DMS 273 treated with DMSO at 0.1 percent for 48 hours (cell line): ENCODE results near the gene TRPM2.
"Not testable (repeated sequence)": the region's sequence is repeated elsewhere in the genome, so short reads cannot be mapped to it uniquely, and the experiment has no call there.

Source experiments
- DNase-seq: peaks from one replicate; lab custom pipeline; 2025; lab: John Stamatoyannopoulos, UW

The TRPM2 gene

GRCh38 chr21:44462086-44462833 is 108.8 kb downstream of the TRPM2 start:
- no peak for DNase-seq

DNA sequence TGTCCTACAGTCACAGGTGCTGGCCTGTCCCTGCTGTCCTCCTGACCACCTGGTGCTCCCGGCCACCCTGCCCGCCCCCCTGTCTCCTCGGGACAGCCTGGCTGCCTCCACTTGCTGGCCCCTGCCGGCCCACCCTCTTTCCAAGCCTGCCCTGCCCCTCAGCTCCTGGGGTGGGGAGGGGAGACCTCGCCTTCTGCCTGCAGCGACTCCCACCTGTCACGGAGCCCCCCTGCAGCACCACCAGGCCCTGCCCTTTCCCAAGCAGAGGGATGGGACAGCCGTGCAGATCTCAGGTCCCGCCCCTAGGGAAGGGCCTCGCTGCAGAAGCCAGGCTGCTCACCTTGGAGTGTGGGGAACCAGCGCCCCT is 109.4 kb downstream of the TRPM2 start:
- no peak for DNase-seq

GRCh38 chr21:44463724-44464123 is 110.3 kb downstream of the TRPM2 start:
- no peak for DNase-seq

GRCh38 chr21:44464351-44464750 is 110.9 kb downstream of the TRPM2 start:
- no peak for DNase-seq

DNA sequence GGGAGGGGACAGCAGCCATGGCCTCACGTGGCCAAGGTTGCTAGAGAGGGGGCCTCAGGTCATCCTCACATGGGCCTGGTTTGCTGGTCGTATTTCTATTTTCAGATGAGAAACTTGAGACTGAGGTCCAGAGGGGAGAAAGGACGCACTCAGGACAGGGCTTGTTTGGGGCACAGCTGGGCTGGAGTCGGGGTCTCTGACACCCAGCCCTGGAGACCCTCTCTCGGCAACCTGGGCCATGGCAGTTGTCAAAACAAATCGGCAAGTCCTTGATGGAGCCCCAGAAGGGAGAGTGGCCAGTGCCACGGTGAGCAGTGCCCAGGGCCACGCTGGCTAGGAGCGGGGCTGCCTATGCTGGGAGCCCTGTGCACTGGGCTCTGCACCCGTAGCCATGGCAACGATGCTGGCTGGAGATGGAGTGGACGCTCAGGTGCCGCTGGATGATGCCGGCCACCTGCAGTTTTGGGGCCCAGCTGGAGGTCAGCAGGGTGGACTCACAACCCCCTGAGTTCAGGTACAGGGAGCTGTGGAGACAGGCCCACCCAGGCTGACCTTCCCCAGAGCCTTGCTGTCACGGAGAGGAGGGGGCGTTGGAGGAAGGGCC is 113.0 kb downstream of the TRPM2 start:
- DNase-seq: no peak

DNA sequence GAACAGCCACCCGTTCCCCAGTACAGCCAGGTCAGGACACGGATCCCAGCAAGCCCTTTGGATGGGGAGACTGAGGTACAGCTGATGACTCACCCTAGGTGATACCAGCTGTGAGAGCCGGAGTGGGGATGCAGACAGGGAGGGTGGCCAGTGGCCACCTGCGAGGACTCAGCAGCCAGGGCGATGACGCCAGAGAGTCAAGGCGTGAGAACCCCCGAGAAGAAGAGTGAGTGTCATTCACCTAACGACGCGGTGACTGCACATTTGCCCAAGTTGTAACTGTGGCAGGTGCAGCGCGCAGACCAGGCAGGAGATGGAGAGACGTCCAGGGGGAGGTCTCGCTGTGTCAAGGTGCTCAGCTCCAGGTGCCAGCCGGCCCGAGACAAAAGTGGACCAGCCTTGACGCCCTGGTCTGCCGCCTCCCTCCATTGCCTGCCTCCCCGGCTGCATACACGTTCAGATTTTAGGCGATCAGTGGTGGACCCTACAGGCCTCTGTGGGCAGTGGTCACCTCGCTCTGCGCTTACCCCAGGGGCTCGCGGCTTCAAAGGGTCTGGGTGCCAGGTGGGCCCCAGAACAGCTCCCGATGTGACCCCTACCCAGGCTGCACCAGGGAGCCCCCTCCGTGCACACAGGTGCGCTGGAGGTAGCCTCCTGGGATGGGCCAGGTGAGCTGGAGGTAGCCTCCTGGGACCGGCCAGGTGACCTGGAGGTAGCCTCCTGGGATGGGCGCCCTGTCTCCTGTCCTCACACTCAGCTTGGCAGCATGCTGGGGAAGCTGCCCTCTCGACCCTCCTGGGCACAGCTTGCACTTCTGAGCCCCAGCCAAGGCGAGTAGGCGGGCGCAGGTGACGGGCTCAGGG is 113.8 kb downstream of the TRPM2 start:
- DNase-seq: no peak

DNA sequence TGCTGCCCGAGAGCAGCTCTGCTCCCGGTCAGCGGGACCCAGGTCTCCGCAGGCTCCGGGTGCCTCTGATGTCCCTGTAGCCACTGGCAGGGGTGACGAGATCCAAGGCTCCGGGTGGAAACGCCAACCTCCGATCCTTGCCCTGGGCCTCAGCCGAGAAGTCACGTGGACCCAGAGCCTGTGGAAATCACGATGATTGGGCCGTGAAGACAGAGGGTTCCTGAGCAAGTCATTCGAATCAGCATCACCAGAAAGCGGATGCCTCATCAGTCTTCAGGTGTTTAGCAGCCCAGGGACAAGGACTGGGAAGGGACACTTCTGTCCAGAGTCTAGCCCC is 114.4 kb downstream of the TRPM2 start:
- DNase-seq: no peak

DNA sequence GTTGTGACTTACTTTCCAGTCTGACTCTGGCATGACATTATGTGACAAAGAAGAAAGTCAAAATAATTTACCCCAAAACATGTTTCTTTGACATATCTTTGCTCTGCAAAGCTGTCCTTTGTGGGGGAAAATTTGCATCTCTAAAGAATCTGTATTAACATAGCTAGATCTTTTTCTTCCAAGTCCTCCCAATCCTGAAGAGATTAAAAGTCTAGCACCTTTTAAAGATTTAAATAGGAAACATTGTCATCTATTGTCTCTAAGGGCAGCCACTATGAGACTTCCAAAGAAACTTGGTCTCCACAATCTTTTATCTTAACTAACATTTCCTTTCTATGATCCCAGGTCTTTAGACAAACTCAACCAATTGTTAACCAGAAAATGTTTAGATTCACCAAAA is 117.9 kb downstream of the TRPM2 start:
- DNase-seq: no peak

GRCh38 chr21:44471996-44472395 is 118.6 kb downstream of the TRPM2 start:
- DNase-seq: no peak

DNA sequence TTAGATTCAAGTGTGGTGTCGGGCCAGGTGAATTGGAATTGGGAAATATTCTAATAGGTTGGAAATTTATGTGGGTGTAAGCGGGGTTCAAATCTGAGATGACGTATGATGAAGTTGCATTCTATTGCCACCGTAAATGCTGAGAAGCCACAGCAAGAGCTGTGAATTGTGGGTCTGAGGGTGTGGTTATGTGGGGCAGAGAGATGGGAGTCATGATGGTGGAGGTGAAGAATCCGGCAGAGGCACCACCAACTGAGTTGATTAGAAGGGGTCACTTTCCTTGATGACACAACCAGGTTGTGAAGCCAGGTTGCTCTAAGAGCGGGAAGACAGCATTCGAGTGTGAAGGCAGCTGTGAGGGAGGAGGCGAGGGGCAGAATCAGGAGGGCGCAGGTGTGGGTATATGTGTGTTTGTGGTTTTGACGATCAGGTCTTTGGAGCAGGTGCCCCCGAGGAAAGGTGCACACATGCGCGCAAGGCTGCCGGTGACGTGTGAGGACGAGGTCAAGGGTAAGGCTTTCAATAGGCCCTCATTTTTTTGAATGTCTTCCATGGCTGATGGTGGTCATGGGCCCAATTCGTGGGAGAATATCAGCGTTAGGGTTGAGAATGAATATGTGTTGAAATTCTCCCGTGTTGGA is 120.6 kb downstream of the TRPM2 start:
- DNase-seq: no peak

DNA sequence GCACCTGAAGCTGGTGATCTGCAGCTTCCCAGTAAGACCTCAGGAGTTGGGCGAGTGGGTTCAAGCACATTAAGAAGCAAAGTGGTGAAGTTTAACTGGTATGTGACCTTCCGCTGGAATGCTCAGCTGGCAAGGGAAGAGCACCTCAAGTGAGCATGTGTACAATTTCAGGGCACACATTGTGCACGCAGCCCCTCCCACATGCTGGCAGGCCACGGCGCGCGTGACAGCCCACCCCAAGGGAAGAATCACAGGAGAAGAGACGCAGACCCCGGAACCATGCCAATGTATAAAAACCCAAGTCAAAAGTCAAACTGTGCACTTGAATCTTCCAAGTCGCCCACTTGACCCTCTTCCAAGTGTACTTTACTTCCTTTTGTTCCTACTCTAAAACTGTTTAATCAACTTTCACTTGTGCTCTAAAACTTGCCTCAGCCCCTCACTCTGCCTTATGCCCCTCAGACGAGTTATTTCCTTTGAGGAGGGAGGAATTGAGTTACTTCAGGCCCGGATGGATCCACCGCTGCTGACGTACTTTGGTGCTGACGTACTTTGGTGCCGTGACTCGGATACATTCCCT is 121.9 kb downstream of the TRPM2 start:
- no peak for DNase-seq

DNA sequence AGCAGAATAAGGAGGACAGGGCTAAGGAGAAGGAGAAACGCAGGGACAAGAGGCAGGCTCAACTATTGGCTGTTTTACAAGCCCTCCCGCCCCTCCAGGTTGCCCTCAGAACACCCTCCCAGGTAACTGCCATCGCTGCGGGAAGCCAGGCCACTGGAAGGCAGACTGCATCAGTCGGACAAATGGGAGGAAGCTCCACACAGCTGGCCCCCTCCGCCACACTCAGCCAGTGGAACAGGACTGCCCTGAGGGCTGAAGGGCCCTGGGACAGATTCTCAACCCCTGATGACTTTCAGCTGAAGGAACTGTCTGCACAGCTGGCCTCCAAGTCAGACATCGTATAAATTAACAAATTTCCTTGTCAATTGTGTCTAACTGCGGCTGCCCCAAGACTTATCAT is 123.7 kb downstream of the TRPM2 start:
- DNase-seq: no peak

DNA sequence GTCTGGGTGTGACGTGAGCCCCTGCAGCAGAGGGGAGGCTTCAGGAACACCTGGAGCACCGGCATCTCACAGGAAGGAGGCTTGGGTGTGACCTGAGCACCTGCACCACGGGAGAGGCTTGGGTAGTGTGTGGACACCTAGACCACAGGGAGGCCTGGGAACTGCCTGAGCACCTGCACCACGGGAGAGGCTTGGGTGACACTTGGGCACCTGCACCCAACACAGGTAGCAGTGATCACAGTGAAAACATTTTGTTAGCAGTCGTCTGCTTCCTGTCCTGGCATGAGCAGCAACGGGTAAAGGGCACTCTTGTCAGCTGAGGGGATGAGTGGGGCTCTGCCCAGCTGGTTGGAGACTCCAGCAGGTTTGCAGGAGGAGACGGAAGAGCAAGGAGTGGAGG is 124.3 kb downstream of the TRPM2 start:
- DNase-seq: no peak

- DNase-seq: no peak
Measured at GRCh38 chr21:44478124-44478800, 124.8 kb downstream of the TRPM2 start.

DNA sequence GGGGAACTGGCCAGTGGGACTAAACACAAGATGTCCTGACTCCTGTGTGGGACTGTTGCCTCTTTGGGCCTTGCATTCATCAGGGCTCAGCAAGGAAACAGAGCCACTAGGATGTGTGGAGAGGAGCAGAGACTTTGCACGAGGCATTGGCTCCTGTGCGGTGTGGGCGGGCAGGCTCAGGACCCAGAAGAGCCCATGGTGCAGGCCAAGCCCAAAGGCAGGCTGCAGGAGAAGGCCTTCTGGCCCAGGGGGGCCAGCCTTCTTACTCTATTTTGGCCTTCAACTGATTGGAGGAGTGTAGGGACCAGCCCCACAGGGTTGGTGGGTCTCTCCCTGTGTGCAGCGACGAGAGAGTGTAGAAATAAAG is 125.4 kb downstream of the TRPM2 start:
- no peak for DNase-seq

DNA sequence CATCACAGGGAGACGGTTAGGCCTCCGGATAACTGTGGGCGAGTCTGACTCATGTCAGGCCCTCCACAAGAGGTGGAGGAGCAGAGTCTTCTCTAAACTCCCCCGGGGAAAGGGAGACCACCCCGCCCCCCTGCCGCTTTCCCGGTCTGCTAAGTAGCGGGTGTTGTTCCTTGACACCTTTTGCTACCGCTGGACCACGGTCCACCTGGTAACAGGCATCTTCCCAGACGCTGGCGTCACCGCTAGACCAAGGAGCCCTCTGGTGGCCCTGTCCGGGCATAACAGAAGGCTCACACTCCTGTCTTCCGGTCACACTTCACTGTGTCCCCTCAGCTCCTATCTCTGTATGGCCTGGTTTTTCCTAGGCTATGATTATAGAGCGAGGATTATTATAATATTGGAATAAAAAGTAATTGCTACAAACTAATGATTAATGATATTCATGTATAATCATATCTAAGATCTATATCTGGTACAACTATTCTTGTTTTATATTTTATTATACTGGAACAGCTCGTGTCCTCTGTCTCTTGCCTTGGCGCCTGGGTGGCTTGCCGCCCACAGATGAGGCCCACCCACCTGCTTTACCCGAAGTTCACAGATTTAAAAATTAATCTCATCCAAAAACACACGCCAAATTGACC is 126.3 kb downstream of the TRPM2 start:
- DNase-seq: not testable (repeated sequence)

- DNase-seq: no peak
Measured at GRCh38 chr21:44480200-44481053, 127.0 kb downstream of the TRPM2 start.

GRCh38 chr21:44482581-44483287 is 129.3 kb downstream of the TRPM2 start:
- no peak for DNase-seq
